ENCODE data around the gene SLC41A3. TPM values are rescaled to one million over a fixed set of nuclear protein-coding genes. Genes with fewer than 3 reads are reported as not detected.

SLC41A3 gene
- total RNA-seq, 2 experiments from 2014 or later, result 22.5 to 23.8 TPM

- Mint-ChIP-seq H3K27ac (no peak overlapping the region), H3K9me3 (ENCODE audit: low read depth) (no peaks in the 10 kb centered on the region), H3K36me3 (no peaks in the 10 kb centered on the region), H3K4me1 (peaks cover 8% of the 10 kb centered on the region), H3K27me3 (no peaks in the 10 kb centered on the region), H3K4me3 (no peak overlapping the region)
- ATAC-seq, result no peak
- DNase-seq, result no peak
- CTCF ChIA-PET, result no interaction called here
These were observed 27.0 kb downstream of the SLC41A3 start for GRCh38 chr3:126056681-126057500.

DNA sequence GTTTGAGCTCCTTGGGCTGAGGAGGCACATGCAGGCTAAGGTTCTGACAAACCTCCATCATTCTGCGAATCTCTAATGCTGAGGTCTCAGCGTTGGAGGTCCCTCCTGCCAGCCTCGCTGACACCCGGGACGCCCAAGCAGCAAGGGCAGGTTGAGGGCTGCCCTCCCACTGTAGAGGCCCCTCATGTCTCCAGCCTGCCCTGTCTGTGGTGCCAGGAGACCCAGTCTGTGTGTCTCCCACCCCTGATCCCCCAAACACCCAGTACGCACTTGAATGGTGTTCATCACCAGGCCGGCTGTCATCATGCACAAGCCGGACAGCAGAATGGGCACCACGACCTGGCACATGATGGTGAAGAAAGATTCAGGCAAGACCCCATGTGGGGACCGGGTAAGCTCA, 27.8 kb downstream of the SLC41A3 start:
- Mint-ChIP-seq H3K4me1 (peaks cover 8% of the 10 kb centered on the region), H3K4me3 (no peak overlapping the region), H3K36me3 (no peaks in the 10 kb centered on the region), H3K27me3 (no peaks in the 10 kb centered on the region), H3K27ac (no peak overlapping the region), H3K9me3 (ENCODE audit: low read depth) (no peaks in the 10 kb centered on the region)
- CTCF ChIA-PET, result no interaction called here
- DNase-seq (no peak), ATAC-seq (no peak)

DNA sequence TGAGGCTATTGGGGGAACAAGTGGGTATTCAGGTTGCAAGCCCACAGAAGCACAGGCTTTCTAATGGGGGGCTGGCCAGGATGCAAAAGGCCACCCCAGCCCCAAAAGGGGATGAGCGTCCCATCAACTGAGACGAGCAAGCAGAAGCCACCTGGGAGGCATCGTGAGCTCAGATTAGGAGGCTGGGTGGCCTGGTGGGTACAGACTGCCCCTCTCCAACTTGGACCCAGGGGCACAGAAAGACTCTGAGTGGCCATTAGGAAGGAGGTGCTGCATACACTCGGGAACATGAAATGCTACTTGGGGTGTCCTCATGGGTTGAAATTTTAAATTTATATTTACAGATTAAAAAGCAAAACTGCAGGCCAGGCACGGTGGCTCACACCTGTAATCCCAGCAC, 29.1 kb downstream of the SLC41A3 start:
- no peak overlapping the region for H3K27ac Mint-ChIP-seq
- no peaks in the 10 kb centered on the region for H3K27me3 Mint-ChIP-seq
- no peak overlapping the region for H3K4me3 Mint-ChIP-seq
- H3K9me3 Mint-ChIP-seq (ENCODE audit: low read depth), result no peaks in the 10 kb centered on the region
- no peaks in the 10 kb centered on the region for H3K36me3 Mint-ChIP-seq
- CTCF ChIA-PET, result no interaction called here
- DNase-seq (no peak), ATAC-seq (no peak)
- H3K4me1 Mint-ChIP-seq, result peaks cover 8% of the 10 kb centered on the region

DNA sequence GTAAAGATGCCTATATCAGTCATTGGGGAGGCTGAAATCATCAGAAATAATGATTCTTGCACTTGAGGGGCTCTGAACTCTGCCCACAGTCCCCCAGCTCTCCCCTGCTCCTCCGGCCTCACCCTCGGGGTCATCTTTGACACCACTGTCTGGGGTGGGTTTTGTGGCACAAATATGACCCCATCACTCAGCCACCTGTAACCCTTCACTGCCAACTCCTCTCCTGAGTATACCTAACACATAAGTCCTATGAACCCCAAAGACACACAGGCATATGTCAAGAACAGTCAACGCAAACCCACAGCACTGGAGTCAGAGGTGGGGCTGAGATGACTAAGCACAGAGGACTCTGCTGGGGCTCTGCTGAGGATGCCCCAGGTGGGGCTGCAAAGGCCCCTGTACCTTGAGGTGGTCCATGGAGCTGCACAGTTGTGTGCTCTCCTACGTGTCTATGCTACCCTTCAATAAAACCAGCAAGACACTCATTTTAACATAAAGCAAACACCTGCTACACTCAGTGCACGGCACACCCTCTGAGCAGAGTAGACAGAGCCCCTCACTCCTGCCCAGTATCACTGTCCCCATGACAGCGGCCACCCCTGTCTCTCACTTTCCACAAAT, 29.9 kb downstream of the SLC41A3 start:
- DNase-seq, result no peak
- no peak overlapping the region for H3K27ac Mint-ChIP-seq
- CTCF ChIA-PET, result no interaction called here
- no peaks in the 10 kb centered on the region for H3K36me3 Mint-ChIP-seq
- no peaks in the 10 kb centered on the region for H3K9me3 Mint-ChIP-seq (ENCODE audit: low read depth)
- no peak overlapping the region for H3K4me3 Mint-ChIP-seq
- H3K27me3 Mint-ChIP-seq, result no peaks in the 10 kb centered on the region
- no peak for ATAC-seq
- peaks cover 8% of the 10 kb centered on the region for H3K4me1 Mint-ChIP-seq

DNA sequence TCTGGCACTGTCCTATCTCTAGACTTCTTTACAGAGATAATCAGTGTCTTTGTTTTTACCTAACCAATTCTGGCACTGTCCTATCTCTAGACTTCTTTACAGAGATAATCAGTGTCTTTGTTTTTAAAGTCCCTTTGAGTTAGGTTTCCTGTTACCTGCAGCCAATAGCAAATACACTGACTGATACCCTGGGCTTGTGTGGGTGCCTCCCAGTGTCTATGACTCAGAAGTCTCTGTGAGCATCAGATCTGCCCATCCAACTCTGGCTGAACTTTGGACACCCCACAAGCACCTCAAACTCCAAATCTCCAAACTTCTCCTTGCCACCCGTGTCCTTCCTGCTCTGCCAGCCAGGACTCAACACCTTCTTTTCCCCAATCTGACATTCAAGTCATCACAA, 30.4 kb downstream of the SLC41A3 start:
- Mint-ChIP-seq H3K9me3 (ENCODE audit: low read depth) (no peaks in the 10 kb centered on the region), H3K4me3 (no peak overlapping the region), H3K4me1 (peaks cover 8% of the 10 kb centered on the region), H3K27ac (no peak overlapping the region), H3K27me3 (no peaks in the 10 kb centered on the region), H3K36me3 (no peaks in the 10 kb centered on the region)
- CTCF ChIA-PET, result no interaction called here
- no peak for ATAC-seq
- no peak for DNase-seq

DNA sequence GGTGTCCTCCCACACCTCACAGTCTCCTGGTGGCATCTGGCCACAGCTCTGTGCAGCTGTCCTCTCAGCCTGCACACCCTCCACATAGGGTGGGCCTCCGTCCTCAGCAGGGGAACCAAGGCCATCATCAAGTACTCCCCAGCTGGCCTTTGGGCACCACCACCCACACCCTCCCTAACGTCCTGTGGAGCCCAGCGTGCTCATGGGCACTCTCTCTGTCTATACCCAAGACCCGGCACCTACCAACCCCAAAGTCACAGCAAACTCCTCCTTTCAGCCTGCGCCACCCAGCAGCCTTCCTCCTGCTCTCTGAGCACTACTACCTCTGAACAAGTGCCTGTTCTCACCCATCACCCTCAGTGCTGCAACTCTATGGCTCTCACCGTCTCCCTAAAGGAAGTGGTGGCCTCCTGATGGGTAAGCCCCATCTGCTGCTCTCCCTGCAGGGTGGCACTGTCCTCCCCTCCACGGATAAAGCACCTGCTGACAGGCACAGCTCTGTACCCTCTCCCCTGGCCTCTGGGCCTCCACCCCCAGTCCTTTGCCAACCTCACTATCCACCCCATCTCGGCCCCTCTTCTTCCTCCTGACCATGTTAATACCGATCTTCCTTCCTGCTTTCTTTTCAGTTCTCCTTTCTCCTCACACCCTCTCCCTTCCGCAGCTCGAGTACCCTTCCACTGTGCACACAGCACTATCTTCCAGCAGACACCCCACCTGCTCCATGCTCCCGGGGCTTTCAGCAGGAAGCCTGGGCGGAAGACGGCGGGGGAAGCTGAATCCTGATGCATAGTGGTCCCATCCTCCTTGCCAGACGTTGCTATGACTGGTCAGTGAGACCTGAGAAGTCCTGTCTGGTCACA, 31.5 kb downstream of the SLC41A3 start:
- ATAC-seq (no peak), DNase-seq (no peak)
- peaks cover 8% of the 10 kb centered on the region for H3K4me1 Mint-ChIP-seq
- no peaks in the 10 kb centered on the region for H3K36me3 Mint-ChIP-seq
- H3K27ac Mint-ChIP-seq, result no peak overlapping the region
- CTCF ChIA-PET, result no interaction called here
- no peak overlapping the region for H3K4me3 Mint-ChIP-seq
- H3K27me3 Mint-ChIP-seq, result no peaks in the 10 kb centered on the region
- no peaks in the 10 kb centered on the region for H3K9me3 Mint-ChIP-seq (ENCODE audit: low read depth)

GRCh38 chr3:126051741-126052140, 32.2 kb downstream of the SLC41A3 start:
- DNase-seq, result no peak
- CTCF ChIA-PET, result no interaction called here
- ATAC-seq, result no peak
- Mint-ChIP-seq H3K36me3 (no peaks in the 10 kb centered on the region), H3K27me3 (no peaks in the 10 kb centered on the region), H3K4me1 (peaks cover 8% of the 10 kb centered on the region), H3K9me3 (ENCODE audit: low read depth) (no peaks in the 10 kb centered on the region), H3K27ac (no peak overlapping the region), H3K4me3 (no peak overlapping the region)

DNA sequence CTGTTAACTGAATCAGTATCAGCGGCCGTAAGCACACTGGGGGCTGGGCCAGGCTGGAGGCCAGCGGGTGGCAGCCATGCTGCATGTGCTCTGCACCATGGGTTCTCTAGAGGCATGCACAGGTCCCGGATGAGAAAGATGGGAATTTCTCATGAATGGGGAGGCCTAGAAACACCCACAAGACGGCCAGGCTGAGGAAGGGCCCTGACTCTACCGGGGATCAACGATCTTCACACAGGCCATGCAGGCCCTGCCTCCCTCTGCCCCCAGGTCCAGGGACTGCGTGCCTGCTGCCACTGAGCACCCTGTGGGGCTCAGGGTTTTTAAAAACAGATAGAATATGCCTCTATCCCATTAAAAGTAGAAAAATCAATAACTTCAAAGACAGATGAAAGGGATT, 32.7 kb downstream of the SLC41A3 start:
- no peak for DNase-seq
- Mint-ChIP-seq H3K9me3 (ENCODE audit: low read depth) (no peaks in the 10 kb centered on the region), H3K27ac (no peak overlapping the region), H3K4me3 (no peak overlapping the region), H3K36me3 (peaks cover 2% of the 10 kb centered on the region), H3K27me3 (no peaks in the 10 kb centered on the region), H3K4me1 (peaks cover 8% of the 10 kb centered on the region)
- ATAC-seq, result no peak
- CTCF ChIA-PET, result no interaction called here

DNA sequence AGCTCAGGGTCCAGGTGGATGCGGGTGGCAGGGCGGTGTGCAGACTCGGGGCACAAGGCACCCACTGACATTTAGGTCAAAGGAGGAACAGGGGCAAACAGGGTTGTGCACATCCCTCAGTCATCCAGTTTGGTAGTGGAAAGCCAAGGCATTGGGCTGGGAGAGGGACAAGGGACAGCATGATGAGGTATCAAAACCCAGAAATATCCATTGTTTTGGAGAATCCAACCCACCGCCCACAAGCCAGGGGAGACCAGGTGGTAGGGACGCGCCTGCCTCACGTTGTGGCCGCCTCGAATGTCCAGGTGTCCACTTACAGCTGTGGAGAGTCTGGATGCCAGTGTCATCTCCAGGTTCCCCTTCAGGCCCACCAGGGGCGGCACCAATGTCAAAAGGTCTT, 33.3 kb downstream of the SLC41A3 start:
- CTCF ChIA-PET, result no interaction called here

DNA sequence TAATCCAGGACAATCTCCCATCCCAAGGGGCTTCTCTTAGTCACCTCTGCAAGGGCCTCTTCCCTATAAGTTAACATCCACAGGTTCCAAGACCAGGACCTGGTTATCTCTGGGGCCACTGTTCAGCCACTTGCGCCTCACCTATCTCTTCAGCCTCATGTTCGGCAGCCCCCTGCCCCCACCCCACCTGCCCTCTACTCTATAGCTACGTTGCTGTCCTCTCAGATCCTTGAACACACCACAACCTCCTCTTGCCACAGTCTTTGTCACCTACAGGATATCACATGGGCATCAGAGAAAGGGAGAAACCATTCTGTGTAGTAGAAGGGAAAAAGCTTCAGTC, 33.9 kb downstream of the SLC41A3 start:
- H3K27me3 Mint-ChIP-seq, result no peaks in the 10 kb centered on the region
- ATAC-seq, result no peak
- H3K4me3 Mint-ChIP-seq, result no peak overlapping the region

More for the DNA sequence above, 33.3 kb downstream of the SLC41A3 start:
- H3K4me3 Mint-ChIP-seq, result no peak overlapping the region
- ATAC-seq (no peak), DNase-seq (no peak)
- peaks cover 2% of the 10 kb centered on the region for H3K36me3 Mint-ChIP-seq
- no peaks in the 10 kb centered on the region for H3K9me3 Mint-ChIP-seq (ENCODE audit: low read depth)
- H3K27ac Mint-ChIP-seq, result no peak overlapping the region
- H3K4me1 Mint-ChIP-seq, result peaks cover 8% of the 10 kb centered on the region
- H3K27me3 Mint-ChIP-seq, result no peaks in the 10 kb centered on the region

DNA sequence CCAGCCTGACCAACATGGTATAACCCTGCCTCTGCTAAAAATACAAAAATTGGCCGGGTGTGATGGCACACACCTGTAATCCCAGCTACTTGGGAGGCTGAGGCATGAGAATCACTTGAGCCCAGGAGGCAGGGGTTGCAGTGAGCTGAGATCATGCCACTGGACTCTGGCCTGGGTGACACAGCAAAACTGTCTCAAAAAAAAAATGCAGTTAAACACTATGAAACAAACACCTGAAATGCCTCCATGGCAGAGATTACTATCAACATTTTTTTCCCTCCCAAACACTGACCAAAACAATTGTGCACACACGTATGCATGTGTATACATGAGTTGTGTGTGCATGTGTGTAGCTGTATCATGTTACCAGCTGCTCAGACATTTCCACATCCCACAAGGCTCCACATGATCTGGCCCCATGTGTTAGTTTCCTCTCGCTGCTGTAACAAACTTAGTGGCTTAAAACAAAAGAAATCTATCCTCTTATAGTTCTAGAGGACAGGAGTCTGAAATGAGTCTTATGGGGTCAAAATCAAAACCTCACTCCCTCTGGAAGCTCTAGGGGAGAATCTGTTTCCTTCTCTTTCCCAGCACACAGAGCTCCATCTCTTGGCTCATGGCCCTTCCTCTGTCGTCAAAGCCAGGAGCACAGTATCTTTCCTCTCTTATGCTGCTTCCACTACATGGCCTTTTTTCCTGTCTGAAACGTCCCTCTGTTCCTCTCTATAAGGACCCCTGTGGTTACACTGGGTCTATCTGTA, 34.5 kb downstream of the SLC41A3 start:
- Mint-ChIP-seq H3K4me1 (peaks cover 8% of the 10 kb centered on the region), H3K27me3 (no peaks in the 10 kb centered on the region), H3K9me3 (ENCODE audit: low read depth) (no peaks in the 10 kb centered on the region), H3K36me3 (peaks cover 3% of the 10 kb centered on the region), H3K27ac (no peak overlapping the region), H3K4me3 (no peak overlapping the region)
- no peak for ATAC-seq
- CTCF ChIA-PET, result no interaction called here
- DNase-seq, result no peak

More for the DNA sequence above, 33.9 kb downstream of the SLC41A3 start:
- Mint-ChIP-seq H3K9me3 (ENCODE audit: low read depth) (no peaks in the 10 kb centered on the region), H3K36me3 (peaks cover 3% of the 10 kb centered on the region), H3K27ac (no peak overlapping the region), H3K4me1 (peaks cover 8% of the 10 kb centered on the region)
- no peak for DNase-seq
- CTCF ChIA-PET, result no interaction called here

DNA sequence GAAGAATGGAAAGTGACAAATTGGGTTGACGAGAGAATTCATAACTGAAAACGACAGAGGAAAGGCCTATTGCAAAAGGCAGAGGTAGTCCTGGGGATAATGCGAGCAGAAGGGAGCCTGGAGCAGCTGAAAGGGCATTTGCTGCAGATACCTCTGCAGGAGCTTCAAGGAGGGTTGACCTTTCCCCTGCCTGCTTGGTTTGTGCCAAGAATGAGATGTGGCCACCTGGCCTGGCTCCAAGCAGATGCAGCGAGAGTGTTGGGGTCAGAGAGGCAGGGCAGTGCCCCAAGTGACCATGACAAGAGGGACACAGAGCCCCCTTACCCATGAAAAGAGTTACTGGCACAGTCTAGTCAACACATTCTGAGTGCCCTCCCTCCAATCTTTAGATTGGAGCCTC, 43.5 kb downstream of the SLC41A3 start:
- H3K4me1 Mint-ChIP-seq, result no peaks in the 10 kb centered on the region
- ATAC-seq (no peak), DNase-seq (peak; percentile 9)
- CTCF ChIA-PET, result no interaction called here
- no peaks in the 10 kb centered on the region for H3K27me3 Mint-ChIP-seq
- no peak overlapping the region for H3K4me3 Mint-ChIP-seq
- peaks cover 13% of the 10 kb centered on the region for H3K36me3 Mint-ChIP-seq
- no peak overlapping the region for H3K27ac Mint-ChIP-seq
- peaks cover 6% of the 10 kb centered on the region for H3K9me3 Mint-ChIP-seq (ENCODE audit: low read depth)

- no peak overlapping the region for H3K4me3 Mint-ChIP-seq
- DNase-seq (no peak), ATAC-seq (no peak)
- CTCF ChIA-PET, result no interaction called here
- H3K36me3 Mint-ChIP-seq, result peaks cover 13% of the 10 kb centered on the region
- peaks cover 6% of the 10 kb centered on the region for H3K9me3 Mint-ChIP-seq (ENCODE audit: low read depth)
- H3K27ac Mint-ChIP-seq, result no peak overlapping the region
- peaks cover 5% of the 10 kb centered on the region for H3K4me1 Mint-ChIP-seq
- no peaks in the 10 kb centered on the region for H3K27me3 Mint-ChIP-seq
These were observed 44.1 kb downstream of the SLC41A3 start for GRCh38 chr3:126039870-126040269.

Data from activated CD8-positive, alpha-beta memory T cell treated with anti-CD3 and anti-CD28 coated beads, Interleukin-2, amount 10 ng/mL, durations not matched to agents 7 days and 5 days (primary cell).